HG03064 (cell line): Measurements from ENCODE around the gene HEPACAM.
A peak's percentile ranks its signal among the peaks of the same experiment; 100 is the strongest.
"Not testable (repeated sequence)": the region's sequence is repeated elsewhere in the genome, so short reads cannot be mapped to it uniquely, and the experiment has no call there.

Experiments used
- ATAC-seq: cut with Tn5 transposase; IDR thresholded peaks from one replicate; pipeline ENCODE4 v1.9.1; 2021; ENCODE audit warnings: low read depth; ENCODE audit not compliant: unreplicated experiment

HEPACAM gene

DNA sequence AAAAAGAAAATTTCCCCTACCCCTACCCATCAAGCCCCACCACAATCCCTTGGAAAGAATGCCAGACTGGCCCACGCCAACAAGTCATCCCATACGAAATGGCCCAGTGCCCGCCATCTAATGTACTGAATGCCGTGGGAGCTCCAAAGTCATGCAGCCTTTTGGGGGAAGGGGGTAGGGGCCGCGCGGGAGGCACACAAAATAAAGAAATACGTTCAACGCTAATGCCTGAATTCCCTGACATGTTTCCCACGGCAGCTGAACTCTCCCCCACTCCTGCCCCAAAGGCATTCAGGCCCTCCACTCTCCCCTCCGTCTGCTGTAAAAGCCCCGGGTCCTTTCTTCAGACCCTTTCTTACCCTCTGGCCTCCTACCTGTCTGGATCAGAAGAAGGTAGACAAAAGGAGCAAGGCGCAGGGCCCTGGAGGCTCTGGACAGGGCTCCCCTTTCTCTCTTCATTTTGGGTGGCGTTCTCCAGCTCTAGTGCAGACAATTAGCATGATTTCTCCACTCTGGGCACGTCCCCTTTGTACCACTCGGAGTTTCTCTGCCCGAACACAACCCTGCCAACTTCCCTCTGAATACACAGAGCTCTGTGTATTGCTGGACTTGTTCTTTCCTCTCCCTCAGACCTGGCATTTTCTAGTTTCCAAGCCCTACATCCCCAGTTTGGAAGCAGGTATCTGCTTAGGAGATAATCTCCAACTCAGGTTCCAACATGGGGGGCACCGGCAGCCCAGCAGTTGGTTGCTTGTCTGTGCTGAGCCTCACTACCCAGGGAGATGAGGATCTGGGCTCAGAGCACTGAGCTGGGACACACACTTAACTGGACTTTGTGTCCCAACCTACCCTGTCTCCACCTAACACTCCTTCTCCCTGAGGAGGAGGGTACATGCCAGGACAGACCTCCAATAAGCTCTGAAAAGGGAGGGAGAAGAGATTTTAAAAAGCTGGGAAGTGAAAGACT lies at the start of gene HEPACAM:
Gene HEPACAM, minus strand, starts transcription at position 500 of the 967 bp plus-strand sequence. Its CDS starts 41 bp downstream, at position 459.
- ATAC-seq = no peak

DNA sequence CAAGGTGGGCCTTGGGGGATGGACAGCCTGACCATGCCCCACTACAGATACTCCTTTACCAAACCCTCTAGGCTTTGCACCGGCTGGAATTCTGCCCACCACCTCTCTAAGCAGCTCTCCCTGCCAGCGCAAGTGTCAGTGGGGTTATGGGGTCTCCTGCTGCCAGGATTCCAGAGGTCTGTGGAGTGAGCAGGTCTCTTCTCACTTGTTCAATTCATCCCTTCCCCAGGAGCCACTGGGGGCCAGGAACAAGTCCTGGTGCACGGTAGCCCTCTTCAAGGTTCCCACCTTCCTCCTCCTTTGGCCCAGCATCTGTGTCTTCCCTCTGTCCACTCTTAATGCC lies 48.6 kb upstream of the HEPACAM start:
- ATAC-seq = no peak

GRCh38 chr11:124983674-124984511 lies 48.0 kb upstream of the HEPACAM start:
- no peak for ATAC-seq

- ATAC-seq = no peak
These were observed 46.2 kb upstream of the HEPACAM start for GRCh38 chr11:124982043-124982442.

DNA sequence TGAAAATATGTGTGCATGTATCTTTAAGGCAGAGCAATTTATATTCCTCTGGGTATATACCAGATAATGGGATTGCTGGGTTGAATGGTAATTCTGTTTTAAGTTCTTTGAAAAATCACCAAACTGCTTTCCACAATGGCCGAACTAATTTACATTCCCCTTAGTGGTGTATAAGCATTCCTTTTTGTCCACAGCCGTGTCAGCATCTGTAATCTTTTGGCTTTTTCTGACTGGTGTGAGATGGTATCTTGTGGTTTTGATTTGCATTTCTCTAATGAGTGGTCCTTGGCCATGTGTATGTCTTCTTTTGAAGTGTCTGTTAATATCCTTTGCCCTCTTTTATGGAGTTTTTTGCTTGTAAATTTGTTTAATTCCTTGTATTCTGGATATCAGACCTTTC lies 42.5 kb upstream of the HEPACAM start:
- no peak for ATAC-seq

DNA sequence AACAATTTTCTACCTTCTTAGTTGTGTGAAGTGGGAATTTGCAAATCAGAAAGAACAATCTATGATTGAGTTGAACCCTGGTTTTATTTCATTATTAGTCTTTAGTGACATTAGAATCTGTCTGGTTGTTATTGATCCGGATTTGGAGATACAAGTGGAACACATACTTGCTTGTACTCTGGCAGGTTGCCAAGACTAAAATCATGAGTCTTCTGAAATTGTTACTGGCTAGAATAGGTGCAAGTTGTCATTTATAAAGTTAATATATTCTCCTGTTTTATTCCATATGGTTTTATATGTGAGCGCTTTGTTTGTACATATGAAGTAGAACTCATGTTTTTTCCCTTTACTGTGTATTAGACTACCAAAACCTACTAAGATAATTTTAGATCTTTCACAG lies 41.2 kb upstream of the HEPACAM start:
- ATAC-seq = no peak

DNA sequence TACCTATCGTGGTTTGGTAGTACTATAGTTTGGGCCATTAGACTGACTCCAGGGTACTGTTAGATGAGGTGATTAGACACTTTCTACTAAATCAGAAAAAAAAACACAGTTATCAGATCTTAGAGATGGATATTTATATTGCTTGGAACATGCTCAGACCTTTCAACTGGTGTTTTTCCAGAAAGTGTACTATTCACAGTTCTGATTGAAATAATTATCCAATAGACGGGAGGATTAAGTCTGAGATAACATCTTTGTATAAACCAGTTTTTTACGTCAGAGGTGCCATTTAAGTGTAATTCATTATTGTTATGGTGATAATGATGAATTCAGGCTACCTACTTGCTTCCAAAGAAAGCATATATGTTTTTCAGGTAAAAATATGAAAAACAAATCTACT lies 40.7 kb upstream of the HEPACAM start:
- no peak for ATAC-seq

GRCh38 chr11:124971810-124972209 lies 36.0 kb upstream of the HEPACAM start:
- ATAC-seq = no peak

DNA sequence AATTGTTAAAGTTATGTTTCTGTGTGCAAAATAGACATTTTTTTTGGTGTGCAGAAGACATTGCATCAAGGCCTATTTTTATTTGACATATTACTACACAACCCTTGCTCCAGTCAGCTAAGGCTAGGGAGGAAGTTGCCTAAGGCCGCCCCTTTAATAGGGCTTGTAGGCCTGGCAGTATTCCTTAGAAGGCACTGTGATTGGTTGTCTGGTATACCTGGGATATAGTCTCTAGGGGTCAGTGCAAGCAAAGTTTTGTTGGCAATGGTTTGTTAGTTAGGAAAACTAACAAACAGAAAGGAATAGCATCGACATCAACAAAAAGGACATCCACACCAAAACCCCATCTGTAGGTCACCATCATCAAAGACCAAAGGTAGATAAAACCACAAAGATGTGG lies 35.1 kb upstream of the HEPACAM start:
- ATAC-seq = no peak

DNA sequence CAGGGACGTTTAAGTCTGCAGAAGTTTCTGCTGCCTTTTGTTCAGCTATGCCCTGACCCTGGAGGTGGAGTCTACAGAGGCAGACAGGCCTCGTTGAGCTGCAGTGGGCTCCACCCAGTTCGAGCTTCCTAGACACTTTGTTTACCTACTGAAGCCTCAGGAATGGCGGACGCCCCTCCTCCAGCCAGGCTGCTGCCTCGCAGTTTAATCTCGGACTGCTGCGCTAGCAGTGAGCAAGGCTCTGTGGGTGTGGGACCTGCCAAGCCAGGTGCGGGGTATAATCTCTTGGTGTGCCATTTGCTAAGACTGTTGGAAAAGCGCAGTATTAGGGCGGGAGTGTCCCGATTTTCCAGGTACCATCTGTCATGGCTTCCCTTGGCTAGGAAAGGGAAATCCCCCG lies 32.4 kb upstream of the HEPACAM start:
- not testable (repeated sequence) for ATAC-seq

- peak; percentile 93 for ATAC-seq
These were observed 26.2 kb upstream of the HEPACAM start for GRCh38 chr11:124961972-124962609.

DNA sequence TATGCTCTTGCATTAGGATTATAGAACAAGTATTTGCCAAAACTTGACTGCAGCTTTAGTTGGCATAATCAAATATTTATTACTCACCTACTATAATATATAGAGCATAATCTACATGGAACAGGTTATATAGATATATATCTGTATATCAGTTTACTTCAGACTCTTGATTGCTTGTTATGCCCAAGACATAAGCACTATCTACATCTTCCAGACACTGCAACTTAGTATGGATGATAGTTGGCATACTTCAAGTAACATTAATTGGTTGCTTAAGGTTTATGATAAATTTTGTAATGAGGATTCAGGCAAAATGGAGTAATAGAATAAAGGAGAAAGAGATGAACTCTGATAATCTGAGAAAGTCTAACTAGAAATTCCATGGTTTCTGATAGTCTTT lies 19.2 kb upstream of the HEPACAM start:
- no peak for ATAC-seq

- no peak for ATAC-seq
These were observed 18.7 kb upstream of the HEPACAM start for GRCh38 chr11:124954590-124954955.

- peak; percentile 99 for ATAC-seq
These were observed 18.1 kb upstream of the HEPACAM start, which contains the start of gene CCDC15 for GRCh38 chr11:124953753-124954589. Gene CCDC15, plus strand, starts transcription at chr11:124954202. Its CDS starts 531 bp downstream, at chr11:124954733.

DNA sequence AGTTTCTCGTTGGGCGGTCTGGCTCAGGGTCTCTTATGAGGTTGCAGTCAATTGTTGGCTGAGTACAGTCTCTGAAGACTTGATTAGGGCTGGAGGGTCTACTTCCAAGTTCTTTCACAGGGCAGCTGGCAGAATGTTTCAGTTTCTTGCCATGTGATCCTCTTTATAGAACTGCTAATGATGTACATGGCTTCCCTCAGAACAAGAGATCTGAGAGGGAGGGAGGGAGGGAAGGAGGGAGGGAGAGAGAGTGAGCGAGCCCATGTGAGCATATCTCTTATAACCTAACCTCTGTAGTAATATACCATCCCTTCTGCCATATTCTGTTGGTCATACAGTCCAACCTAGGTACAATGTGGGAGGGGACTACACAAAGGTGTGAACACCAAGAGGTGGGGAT lies 15.5 kb upstream of the HEPACAM start:
- ATAC-seq = no peak

DNA sequence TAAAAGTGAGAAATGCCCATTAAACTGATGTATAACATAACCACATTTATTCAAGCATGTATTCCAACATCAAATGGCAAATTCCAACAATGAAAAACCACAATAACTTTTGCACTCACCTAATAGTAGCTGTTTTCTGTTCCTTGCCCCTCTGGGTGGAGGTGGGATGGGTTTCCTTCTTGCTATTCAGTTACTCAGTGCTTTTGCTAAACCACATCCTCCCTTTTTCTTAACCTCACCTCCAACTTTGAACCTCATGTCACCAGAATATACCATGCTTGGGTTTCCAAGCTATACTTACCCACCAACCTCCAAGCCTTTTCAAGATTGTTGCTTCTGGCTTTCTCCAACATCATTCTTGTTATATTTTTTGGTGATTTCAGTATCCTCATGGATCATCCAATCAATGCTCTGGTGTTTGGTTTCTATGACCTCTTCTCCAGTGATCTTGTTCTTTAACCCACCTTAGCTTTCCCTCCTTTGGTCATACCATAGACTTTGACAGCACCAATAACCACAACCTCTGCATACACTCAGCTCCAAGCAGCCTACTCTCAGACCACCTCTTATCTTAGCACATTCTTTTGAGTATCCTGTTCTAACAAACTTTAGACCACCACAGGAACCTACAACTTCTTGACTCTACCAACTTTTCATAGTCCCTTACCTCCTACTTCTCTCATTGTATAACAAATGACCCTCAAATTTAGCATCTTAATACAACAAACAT lies 14.9 kb upstream of the HEPACAM start:
- ATAC-seq = no peak

GRCh38 chr11:124946735-124947141 lies 10.9 kb upstream of the HEPACAM start:
- no peak for ATAC-seq

GRCh38 chr11:124945826-124946225 lies 10.0 kb upstream of the HEPACAM start:
- no peak for ATAC-seq

- ATAC-seq = no peak
These were observed 8.7 kb upstream of the HEPACAM start for GRCh38 chr11:124944565-124944964.
